ENCODE results near the gene FAM98B.

FAM98B gene

DNA sequence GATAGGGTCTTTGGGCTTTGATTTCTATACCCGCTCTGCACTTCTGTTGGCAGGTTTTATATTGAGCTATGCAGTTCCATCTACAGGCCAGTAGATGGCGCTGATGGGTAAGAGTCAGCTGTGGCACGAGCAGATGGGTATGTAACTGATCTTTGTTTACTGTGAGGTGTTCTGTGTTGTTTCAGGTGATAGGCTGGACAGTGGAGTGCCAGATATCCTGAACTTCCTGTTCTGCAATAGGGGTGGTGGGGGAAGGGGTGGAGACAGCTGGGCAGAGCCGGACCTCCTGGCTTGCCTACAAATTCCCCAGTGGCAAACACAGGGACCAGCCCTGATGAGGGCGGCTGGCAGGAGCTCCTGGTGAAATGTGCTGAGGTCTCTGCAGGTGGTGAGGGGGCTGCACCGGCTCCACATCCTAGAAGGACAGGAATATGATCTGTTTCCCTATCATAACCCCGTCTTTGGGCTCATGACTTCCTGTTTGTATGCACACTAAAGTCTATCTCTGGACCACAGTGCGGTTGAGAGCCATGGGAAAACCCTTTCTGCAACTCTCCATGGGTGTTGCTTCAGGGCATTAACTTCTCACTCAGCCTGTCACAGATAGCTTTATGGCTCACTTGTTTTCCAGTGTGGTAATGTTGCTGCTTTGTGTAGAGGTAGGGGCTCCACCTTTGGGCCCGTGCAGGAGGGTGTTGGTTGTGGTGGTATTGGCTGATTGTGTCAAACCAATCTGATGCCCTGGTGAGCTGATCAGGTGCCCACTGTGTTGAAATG is 13.4 kb upstream of the FAM98B start:
- peak; percentile 14 for DNase-seq (ENCODE audit: low read depth)
- no peak overlapping the region for H3K4me3 ChIP-seq (ENCODE audit: low read length)

DNA sequence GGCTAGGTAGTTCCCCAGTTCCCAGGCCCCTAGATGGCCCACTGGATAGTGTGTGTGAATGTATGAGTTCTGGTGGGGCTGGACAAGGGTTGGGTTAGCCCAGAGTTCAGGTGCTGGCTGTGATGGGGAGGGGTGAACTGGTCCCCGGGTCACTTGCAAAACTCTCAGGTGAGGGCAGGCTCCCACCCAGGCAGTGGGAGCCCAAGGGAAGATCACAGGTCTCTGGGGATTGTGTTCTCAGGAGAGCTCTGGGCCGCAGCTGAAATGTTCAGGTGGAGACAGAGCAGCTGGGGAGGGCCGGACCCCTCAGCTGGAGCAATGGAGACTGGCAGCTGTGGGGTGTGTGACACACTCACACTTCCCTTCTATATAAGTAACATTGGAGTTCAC is 12.8 kb upstream of the FAM98B start:
- H3K4me3 ChIP-seq (ENCODE audit: low read length) = no peak overlapping the region
- TF ChIP-seq, protein P1, sequence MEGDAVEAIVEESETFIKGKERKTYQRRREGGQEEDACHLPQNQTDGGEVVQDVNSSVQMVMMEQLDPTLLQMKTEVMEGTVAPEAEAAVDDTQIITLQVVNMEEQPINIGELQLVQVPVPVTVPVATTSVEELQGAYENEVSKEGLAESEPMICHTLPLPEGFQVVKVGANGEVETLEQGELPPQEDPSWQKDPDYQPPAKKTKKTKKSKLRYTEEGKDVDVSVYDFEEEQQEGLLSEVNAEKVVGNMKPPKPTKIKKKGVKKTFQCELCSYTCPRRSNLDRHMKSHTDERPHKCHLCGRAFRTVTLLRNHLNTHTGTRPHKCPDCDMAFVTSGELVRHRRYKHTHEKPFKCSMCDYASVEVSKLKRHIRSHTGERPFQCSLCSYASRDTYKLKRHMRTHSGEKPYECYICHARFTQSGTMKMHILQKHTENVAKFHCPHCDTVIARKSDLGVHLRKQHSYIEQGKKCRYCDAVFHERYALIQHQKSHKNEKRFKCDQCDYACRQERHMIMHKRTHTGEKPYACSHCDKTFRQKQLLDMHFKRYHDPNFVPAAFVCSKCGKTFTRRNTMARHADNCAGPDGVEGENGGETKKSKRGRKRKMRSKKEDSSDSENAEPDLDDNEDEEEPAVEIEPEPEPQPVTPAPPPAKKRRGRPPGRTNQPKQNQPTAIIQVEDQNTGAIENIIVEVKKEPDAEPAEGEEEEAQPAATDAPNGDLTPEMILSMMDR (conservative IDR thresholded peaks at IDR 0.05; ENCODE audit: low read depth, low read length) = no peak
- DNase-seq (ENCODE audit: low read depth) = no peak

More for the DNA sequence above, 13.4 kb upstream of the FAM98B start:
- TF ChIP-seq, protein P1 (conservative IDR thresholded peaks at IDR 0.05; ENCODE audit: low read depth, low read length) = peak; percentile 95

DNA sequence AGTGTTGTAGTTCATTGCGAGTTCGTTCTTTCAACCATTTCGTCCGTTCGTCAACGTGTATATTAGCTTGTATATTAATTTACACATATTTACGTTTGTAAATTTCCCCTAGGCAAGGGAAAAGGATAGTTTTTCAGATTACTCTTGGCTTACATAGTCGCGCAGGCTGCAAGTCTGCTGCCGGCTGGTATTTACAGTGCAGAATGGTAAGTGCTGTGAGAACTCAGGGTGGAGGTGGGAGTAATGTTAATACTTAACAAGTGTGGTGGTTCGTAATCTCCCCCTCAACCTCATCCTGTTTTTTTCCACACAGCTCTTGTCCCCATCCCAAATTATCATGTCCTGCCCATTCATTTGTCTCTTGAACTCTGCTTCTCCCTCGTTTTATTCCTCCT is 766 bp downstream of the FAM98B start:
- peak overlapping the region; percentile 94 for H3K4me3 ChIP-seq (ENCODE audit: low read length)
- TF ChIP-seq, protein P1 (conservative IDR thresholded peaks at IDR 0.05; ENCODE audit: low read depth, low read length) = no peak
- no peak for DNase-seq (ENCODE audit: low read depth)

- peak overlapping the region; percentile 94 for H3K4me3 ChIP-seq (ENCODE audit: low read length)
- TF ChIP-seq, protein P1 (conservative IDR thresholded peaks at IDR 0.05; ENCODE audit: low read depth, low read length) = no peak
- no peak for DNase-seq (ENCODE audit: low read depth)
Measured at GRCh38 chr15:38455092-38455491, 1.2 kb downstream of the FAM98B start.

DNA sequence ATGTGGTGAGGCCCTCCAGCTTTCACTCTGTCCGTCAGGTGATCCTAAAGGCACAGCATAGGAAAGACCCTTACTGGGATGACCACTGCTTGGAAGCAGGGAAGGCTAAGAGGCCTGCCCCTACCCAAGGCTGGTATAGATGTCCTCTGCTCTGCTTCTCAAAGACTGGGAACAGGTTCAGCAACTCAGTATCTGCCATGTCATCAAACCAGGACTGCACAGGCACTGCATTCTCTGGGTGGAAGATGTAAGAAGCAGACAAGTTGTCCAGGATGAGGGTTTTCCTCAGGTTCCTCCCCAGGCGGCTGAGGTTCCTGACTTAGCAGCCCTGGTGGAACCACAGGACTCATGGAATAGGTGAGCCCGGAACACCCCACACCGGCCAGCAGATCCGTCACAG is 4.7 kb downstream of the FAM98B start:
- TF ChIP-seq, protein P1 (conservative IDR thresholded peaks at IDR 0.05; ENCODE audit: low read depth, low read length) = no peak
- DNase-seq (ENCODE audit: low read depth) = no peak

GRCh38 chr15:38459480-38459879 is 5.6 kb downstream of the FAM98B start:
- DNase-seq (ENCODE audit: low read depth) = no peak
- TF ChIP-seq, protein P1 (conservative IDR thresholded peaks at IDR 0.05; ENCODE audit: low read depth, low read length) = no peak
- H3K4me3 ChIP-seq (ENCODE audit: low read length) = no peak overlapping the region

More for the DNA sequence above, 4.7 kb downstream of the FAM98B start:
- H3K4me3 ChIP-seq (ENCODE audit: low read length) = no peak overlapping the region

- TF ChIP-seq, protein P1 (conservative IDR thresholded peaks at IDR 0.05; ENCODE audit: low read depth, low read length) = no peak
- no peak overlapping the region for H3K4me3 ChIP-seq (ENCODE audit: low read length)
- DNase-seq (ENCODE audit: low read depth) = no peak
Measured at GRCh38 chr15:38460543-38460942, 6.6 kb downstream of the FAM98B start.
